Kidney glomerular epithelial cell (primary cell): ENCODE data around the gene PPP2R5C.

ENCODE experiments used
- DNase-seq: peaks from one replicate; lab custom pipeline; 2025; lab: John Stamatoyannopoulos, UW

The PPP2R5C gene

GRCh38 chr14:101755591-101756324 is 5.8 kb upstream of the PPP2R5C start:
- DNase-seq, result no peak

- DNase-seq, result no peak
Observed at GRCh38 chr14:101757064-101757838, 4.3 kb upstream of the PPP2R5C start.

GRCh38 chr14:101757839-101758211 is 3.7 kb upstream of the PPP2R5C start:
- no peak for DNase-seq

GRCh38 chr14:101758913-101759593 is 2.5 kb upstream of the PPP2R5C start:
- no peak for DNase-seq

- DNase-seq, result peak; percentile 94
Observed at GRCh38 chr14:101760138-101761011, 1.1 kb upstream of the PPP2R5C start.

GRCh38 chr14:101761881-101762529 is 496 bp downstream of the PPP2R5C start:
- DNase-seq, result no peak

GRCh38 chr14:101762530-101763101 is 1.1 kb downstream of the PPP2R5C start:
- no peak for DNase-seq

GRCh38 chr14:101763941-101764709 is 2.6 kb downstream of the PPP2R5C start:
- DNase-seq, result no peak

- no peak for DNase-seq
Observed at GRCh38 chr14:101767618-101768362, 6.3 kb downstream of the PPP2R5C start.

- no peak for DNase-seq
Observed at GRCh38 chr14:101770183-101770582, 8.7 kb downstream of the PPP2R5C start.

- DNase-seq, result no peak
Observed at GRCh38 chr14:101772770-101773169, 11.3 kb downstream of the PPP2R5C start.

- no peak for DNase-seq
Observed at GRCh38 chr14:101773378-101773777, 11.9 kb downstream of the PPP2R5C start.

- no peak for DNase-seq
Observed at GRCh38 chr14:101774006-101774795, 12.7 kb downstream of the PPP2R5C start.

GRCh38 chr14:101774814-101775213 is 13.3 kb downstream of the PPP2R5C start:
- no peak for DNase-seq

GRCh38 chr14:101775826-101776225 is 14.3 kb downstream of the PPP2R5C start:
- DNase-seq, result no peak

- no peak for DNase-seq
Observed at GRCh38 chr14:101776344-101776743, 14.8 kb downstream of the PPP2R5C start.

GRCh38 chr14:101780390-101780789 is 18.9 kb downstream of the PPP2R5C start:
- DNase-seq, result no peak

GRCh38 chr14:101780887-101781239 is 19.4 kb downstream of the PPP2R5C start:
- DNase-seq, result no peak
